ENCODE results near the gene PDK1.

PDK1 gene

DNA sequence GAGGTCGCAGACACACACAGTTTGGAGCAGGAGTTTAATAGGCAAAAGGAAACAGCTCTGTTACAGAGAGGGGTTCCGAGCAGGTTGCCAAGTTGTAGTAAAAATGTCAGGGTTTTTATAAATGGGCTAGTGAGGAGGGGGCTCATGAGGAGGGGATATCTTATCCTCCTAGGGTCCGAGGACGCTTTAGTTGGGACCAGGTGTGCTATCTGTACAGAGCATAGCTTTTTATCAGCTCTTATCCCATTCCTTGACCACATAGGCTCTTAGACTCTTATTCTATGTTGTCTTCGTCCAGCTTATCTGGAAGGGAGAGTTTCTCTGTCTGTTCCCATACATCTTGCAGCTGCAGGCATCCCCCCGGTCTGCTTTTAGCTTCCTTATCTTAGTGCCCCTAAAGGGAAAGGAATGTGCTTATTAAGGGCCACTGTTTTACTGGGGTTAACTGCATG lies 44.7 kb downstream of the PDK1 start:
- no peak for DNase-seq

DNA sequence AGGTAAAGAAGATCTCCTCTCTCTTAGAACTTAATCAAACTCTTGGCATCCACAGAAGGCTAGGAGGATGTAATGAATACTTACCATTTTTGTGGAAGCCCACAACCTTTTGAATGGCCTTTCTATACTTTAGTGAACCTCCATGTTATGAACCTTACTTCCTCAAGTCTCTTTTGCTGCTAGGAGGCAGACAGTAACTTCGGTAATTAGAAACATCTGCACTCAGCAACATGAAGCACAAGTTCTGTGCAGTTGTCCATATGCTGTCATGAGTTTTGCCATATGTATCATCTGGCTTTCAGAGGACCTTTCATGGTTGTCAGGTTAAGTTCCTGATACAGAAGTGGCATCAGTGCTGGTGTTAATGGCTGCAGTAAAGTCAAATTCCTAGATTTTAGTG lies 50.4 kb downstream of the PDK1 start:
- DNase-seq = no peak

DNA sequence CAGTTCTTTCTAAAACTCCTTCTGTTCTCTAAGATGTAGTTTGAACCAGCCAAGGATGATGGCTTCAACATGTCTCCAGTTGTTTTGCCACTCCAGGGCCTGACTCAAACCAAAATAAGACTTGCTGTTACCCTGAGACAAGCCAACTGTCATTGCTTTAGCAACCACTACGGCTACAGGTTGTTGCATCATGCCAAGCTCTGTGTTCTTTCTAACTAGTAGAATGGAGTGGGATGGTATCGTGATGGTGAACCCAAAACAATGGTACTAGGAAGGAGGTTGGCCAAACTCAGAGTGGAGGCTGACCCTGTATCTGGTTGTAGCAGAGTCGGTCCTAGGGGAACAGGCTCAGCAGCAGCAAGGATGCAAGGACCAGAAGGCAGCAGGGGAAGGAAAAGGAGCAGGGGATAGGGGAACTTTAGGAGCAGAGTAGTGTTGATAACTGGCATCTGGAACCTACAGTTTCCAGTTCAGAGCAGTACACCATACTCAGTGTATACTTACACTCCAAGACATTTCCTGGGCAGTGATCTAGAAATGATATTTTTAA lies 51.6 kb downstream of the PDK1 start:
- DNase-seq = no peak

DNA sequence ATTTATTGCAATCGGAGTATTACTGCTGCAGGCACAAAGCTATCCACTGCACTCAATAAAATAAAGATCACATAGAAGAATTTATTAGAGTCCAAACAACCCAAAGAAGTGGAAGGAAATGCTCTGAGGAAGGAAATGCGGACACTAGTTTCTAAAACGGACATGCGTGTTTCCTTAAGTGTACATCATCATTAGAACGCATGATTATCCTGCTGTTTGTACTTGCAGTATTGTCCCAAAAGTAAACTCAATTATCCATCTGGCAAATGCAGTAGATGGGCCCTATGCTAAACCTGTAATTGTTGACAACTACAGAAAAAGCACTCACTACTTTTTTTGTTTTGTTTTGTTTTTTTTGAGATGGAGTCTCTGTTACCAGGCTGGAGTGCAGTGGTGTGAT lies 53.6 kb downstream of the PDK1 start:
- no peak for DNase-seq

DNA sequence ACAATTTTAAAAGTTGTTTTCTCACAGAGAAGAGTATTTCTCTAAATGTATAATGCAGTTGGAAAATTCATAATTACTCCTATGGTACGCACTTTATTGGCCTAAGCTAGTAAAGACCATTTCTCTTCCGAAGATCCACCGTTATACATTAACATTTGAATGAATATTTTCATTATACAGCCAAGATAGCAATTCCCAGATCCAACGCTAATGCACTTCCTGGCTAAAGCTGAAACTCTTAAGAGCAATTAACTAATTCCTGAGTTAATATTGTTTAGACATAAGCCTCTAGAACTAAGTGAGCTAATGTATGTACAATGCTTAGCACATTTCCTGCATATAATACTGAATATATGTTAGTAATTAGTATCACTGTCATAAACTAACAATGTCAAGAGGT lies 56.2 kb downstream of the PDK1 start:
- no peak for DNase-seq

DNA sequence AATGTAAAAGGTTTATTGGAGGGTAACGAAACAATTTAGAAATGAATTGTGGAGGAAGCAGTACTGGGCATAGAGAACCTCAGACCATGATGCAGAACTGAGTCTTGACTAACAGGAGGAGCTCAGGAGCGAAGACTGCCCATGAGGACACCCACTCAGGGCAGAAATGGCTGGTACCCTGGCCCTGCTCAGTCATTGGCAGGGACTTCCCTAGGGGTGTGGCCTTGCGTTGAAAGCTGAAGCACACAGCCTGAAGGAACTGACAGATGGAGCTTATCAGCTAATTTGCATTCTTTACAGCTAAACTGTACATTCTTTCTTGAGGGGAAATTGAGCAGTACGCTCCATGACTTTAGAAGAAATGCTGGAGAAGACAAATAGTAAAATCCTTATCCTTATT lies 57.1 kb downstream of the PDK1 start:
- DNase-seq = no peak

DNA sequence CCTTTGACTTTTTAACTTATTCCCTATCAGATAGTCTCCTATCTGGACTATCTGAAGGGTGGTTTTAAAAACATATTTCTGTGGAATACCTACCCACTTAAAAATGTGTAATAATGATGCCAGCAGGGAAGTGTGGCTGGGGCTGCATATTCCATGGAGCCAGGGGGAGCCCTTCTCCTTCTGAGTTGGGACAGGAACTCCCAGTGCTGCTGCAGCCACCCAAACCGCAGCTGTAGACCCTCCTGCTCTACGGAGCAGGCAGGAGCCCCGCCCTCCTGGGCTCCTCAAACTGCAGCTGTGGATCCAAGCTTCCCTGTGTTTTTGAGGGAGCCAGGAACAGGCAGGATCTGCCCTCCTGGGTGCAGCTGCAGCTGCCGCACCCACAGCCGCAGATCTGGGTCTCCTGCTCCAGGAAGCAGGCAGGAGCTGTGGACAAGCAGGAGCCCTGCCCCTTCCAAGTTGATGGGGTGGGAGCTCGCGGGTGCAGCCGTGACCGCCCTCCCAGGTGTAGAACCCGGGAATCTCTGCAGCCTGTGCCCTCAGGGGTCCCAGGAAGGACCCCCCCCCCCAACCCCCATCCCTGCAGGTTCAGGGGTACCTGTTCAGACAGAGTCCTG lies 57.8 kb downstream of the PDK1 start:
- DNase-seq = no peak

DNA sequence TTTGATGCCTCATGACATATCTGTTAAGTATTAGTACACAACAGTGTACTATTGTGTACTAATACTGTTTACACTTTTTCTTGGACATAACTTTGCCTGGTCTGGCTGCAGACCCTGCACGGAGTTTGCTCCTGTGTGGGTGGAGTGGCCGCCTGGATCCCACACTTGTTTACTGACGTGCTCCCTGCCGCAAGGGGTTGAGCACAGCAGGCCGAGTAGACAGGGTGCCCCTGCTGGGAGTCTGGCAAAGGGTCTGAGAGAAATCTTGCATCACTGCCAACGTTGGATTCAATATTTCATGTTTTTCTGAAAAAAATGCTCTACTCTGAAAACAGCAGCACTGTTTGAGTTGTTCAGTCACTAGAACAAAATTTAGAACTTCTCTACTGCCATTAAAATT lies 59.0 kb downstream of the PDK1 start:
- no peak for DNase-seq

DNA sequence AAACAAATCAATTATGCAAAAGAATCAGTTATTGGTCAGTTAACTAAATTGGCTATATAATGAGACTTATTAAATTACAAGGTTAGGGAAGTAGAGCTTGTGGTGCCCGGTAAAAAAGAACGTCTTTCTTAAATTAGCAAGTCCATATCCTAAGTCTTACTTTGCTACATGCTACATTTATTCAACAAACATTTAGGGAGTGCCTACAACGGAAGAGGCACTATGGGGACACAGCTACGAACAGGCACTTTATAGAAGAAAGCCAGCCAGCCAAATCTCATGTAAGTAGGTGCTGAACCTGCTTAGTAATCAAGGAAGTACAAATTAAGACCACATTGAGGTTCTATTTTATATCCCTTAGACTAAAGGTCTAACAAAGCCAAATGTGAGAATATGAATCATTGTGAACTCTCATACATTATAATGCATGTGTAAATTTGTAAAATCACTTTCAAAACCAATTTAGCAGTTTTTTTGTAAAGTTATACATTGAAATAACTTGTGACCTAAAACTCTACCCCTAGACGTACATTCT lies 59.9 kb downstream of the PDK1 start:
- DNase-seq = no peak

DNA sequence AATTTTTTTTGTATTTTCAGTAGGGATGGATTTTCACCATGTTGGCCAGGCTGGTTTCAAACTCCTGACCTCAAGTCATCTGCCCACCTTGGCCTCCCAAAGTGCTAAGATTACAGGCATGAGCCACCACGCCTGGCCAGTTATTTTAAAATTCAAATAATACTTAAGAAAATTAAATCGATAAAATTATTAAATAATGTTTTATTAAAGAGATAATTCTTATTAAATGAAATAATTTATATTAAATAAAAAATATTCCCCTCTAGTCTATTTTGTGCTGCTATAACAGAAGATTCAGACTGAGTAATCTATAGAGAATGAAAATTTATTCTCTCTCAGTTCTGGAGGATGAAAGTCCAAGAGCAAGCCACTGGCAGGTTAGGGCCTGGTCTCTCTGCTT lies 61.2 kb downstream of the PDK1 start:
- DNase-seq = no peak

DNA sequence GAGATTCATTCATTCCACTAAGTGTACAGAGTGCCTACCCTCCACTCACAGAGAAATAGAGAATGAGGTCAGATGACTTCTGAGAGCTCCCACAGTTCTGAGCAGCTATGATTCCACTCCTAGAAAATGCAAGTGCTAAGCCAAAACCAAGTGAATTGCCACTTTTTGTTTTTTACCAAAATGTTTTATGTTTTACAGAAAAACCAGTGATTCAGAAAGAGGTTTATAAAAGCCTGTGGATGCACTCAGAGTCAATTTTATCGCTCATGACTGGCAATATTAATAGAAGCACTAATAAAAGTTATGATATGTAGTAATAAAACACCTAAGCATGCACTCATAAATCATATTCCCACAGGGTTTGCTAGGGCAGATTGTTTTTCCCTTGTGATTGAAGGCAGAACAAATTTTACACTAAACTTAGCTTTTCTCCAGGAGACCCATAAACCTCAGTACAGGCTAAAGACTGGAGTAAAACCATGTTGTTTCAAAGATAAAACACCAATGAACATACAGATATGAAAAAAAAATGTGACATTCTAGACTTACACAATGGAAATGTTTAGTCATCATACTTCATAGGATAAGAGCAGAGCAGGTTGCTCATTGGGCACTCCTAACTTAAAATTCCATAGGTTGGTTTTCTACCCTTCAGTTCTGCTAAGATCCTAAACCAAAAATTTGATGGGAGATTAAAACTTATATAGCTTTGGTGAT lies 67.5 kb downstream of the PDK1 start:
- no peak for DNase-seq

DNA sequence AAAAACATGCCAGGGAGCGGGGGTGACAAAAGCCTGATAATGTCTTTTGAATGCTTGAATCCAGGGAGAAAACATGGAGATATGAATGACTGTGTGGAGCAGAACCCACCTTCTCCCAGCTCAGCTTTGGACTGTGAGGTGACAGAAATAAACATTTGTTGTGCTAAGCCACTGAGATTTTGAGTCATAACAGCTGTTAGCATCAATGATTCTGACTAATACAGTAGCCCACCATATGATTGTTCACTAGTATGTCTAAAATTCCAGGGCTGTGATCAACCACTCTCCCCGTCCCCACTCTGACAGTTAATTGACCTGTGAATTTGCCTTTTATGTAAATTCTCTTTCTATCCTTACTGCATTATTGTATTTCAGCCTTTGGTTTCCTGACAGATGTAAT lies 69.1 kb downstream of the PDK1 start:
- no peak for DNase-seq

DNA sequence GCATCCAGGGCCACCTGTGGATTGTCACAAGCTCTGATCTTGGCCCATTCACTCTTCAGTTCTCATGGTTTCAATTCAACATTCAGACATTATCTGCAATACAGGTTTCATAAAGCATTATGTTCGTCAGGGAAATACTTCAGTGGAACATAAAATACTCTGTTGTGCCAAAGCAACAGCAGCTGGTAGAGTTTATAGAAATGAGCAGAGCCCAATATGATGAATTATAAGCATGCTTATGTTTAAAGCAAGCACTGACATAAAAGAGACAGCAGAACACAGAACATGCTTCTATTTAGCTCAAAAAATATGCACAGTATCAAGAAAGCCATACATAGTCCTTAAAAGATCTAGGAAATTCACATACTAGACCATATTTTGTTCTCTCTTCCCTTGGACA lies 71.3 kb downstream of the PDK1 start:
- DNase-seq = no peak

DNA sequence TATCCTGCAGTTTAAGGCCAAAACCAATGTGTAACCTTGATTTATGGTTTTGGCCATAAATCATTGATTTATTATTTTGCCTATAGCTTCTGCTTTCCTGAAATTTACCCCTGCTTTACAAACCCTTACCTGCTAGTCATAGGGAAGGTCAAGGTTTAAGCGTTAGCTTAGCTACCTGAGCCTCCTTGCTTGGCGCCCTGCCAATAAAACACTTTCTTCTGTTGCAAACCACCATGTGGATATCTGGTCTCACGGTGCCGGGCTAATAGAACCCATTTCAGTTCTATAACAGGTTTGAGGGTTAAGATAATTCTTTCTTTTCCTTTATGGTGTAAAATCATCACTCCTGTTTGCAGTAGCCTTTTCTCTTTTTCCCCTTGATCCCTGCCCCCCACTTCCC lies 72.2 kb downstream of the PDK1 start:
- DNase-seq = no peak

DNA sequence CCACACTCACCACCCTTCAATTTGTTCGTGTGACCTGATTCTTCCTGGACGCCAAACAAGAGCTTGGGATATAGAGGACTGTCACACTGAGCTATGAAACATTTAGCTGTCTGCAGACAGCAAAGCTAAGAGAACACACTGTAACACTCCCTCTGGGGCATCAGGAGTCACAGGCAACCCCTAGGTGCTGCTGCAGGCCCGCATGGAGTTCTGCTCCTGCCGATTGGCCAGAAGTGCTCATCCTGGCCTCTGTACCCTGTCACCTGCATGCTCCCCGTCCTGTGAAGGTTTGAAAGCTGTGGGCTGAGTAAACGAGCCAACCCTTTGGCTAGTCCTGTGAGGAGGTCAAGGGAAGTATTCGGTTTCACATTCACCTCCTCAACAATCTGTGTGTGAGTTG lies 73.7 kb downstream of the PDK1 start:
- no peak for DNase-seq

DNA sequence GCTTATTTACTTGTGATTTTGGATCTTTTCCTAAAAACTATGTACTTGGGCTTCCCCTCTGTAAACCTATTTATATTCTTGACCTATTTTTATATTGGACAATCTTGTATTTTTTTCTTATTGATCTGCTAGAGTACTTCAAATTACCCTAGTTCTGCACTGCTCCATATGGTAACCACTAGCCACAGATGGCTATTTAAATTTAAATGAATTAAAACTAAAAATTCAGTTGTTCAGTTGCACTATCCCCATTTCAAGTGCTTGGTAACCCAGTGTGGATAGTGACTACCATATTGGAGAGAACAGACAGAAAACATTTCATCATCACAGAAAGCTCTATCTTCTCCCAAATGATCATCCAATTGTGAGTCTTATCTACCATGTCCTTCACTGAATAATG lies 74.3 kb downstream of the PDK1 start:
- DNase-seq = no peak

DNA sequence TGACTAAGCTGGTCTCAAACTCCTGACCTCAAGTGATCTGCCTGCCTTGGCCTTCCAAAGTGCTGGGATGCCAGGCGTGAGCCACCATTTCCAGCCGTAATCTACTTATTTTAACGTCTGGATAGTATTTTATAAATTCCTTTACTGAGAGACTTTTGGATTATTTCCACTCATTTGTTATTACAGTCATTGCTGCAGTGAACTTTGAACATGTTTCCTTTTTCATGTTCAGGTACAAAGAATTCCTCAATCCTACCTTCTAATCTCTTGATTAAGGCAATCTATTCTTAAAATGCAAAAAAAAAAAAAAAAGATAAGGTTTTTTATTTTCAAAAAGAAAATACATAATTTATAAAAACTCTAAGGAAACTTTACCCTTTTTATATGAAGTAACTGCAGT lies 78.6 kb downstream of the PDK1 start:
- no peak for DNase-seq

DNA sequence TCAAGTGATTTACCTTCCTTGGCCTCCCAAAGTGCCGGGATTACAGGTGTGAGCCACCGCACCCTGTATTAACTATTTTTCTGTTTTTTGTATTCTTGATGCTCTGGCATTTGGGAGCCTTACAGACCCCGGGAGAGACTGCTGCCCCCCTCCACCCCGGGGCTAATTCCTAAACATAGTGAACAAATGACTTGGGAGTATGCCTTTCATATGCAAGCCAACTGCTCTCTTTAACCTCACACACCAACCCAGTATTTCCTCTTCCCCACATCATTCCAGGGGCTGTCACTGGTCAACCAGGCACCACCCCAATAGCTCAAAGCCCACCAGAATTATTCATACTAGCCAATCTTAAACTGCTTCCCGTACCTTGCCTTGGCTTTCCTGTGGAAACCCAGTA lies 79.7 kb downstream of the PDK1 start:
- no peak for DNase-seq

DNA sequence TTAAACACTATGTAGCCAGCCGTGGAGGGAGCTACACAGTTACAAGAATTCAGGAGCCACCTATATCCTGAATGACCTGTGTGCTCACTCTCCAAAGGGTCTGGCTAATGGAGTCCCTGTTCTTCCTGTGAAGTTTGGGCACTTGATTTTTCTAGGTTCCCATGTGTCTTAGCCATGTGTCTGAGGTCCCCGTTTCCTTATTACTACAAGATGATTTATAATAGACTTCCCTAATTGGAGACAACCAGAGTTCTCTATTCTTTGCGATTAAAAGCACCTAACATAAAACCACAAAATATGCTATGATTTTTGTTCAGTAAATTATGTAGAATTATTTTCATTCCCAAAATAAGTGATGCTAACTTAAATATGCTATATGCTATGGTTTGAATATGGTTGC lies 83.4 kb downstream of the PDK1 start:
- no peak for DNase-seq

DNA sequence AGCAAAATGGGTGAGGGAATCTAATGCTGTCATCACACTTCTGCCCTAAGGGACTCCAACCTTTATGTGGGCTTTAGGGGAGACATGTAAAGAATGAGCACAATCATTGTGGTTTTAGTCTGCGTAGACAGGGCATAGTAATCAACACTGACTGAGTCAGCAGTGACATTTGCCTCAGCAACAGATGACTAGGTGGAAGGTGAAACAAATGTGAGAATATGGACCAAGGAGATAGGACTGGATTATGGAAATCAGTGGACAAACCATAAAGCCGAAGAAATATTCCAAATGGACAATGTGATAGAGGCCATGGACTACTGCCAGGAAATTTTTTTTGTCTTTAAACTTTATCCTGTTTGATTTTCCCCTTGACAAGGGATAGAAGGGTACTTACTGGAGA lies 83.9 kb downstream of the PDK1 start:
- no peak for DNase-seq

DNA sequence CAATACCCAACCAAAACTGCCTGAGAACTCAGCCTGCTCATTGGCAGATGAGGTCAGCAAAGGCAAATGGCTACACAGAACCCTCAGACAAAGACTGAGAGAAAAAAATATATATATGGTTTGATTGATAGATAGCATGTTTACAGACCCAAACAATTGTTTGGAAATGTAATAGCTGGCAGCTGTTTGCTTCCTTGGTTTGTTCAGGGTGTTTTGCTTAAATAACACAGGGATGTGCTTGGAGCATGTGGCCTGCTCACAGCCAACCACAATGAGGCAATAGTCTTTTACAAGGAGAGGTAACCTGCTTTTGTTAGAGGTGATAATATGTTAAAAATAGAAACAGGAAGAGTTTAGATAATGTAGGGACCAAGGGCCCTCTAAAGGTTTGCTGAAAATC lies 84.5 kb downstream of the PDK1 start:
- no peak for DNase-seq

DNA sequence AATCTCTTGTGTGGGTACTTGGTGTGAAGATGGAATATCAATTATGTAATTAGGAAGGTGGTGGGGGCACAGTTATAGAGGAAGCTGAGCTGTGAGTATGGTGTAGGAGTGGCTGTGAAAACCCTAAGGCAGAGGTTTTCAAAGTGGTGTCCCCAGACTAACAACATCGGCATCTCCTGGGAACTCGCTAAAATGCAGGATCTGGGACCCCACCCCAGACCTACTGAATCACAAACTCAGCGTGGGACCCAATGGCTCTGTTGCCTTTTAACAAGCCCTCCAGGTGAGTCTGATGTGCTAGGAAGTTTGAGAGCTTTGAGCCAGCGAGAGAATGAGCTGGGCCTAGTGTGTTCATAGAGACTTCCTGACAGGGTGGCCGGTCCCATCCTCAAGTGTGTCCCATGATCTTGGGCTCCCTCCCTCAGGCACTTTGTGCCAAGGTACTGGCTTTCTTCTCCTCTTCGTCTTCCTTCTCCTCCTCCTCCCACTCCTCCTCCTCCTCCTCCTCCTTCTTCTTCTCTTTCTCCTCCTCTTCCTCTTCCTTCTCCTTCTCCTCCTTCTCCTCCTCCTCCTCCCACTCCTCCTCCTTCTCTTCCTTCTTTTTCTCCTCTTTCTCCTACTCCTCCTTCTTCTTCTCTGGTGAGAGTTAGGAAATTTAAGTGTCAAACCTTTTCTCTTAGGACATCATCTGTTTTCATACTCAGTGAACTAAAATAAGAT lies 86.6 kb downstream of the PDK1 start:
- no peak for DNase-seq

DNA sequence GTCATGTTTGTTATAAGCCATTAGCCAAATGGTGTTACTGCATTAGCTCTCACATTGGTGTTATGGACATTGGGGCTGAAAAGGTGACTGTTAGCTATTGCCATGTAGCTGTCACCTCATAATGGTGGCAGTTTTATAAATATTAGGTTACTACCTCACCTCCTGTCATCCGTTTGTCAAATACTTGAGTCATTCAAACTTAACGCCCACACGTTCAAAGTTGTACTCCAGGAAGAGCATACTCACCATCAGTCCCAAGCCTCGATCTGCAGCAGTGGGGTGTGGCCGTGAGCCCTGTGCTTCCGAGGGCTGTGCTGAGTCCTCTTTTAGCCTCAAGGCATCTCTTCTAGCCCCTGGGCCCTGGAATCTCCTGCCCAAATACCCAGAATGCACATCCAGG lies 87.3 kb downstream of the PDK1 start:
- DNase-seq = no peak

DNA sequence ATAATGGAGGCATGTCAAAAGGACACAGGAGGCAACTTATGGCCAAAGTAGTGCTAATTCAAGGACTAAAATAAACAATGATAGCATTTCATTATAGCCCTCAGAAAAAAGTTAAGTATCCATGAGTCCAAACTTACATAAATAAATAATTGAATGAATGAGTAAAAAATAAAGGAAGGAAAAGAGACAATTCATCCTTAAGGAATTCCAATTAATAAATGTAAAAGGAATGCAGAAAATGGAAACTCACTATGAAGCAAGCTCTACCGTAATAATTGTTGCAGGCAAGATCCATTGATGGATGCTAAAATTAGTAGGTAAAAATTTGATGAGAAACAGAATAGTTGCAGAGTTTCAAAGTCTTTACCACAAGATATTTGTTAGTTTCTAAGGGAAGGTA lies 91.5 kb downstream of the PDK1 start:
- DNase-seq = no peak

Measured in activated CD4-positive, CD25-positive, alpha-beta regulatory T cell (primary cell).